Inflammatory macrophage treated with lipopolysaccharide for 4 hours (primary cell): ENCODE data around the gene TMEM143.

Source experiments
- DNase-seq: peaks from one replicate; pipeline ENCODE4 v3.0.0-alpha.2; 2020

TMEM143 gene

GRCh38 chr19:48354332-48354992 is 9.3 kb downstream of the TMEM143 start:
- no peak for DNase-seq

GRCh38 chr19:48353677-48354076 is 10.1 kb downstream of the TMEM143 start:
- DNase-seq = no peak

- DNase-seq = peak; percentile 70
Measured at GRCh38 chr19:48351341-48351752, 12.4 kb downstream of the TMEM143 start.

GRCh38 chr19:48350856-48351255 is 12.9 kb downstream of the TMEM143 start:
- no peak for DNase-seq

- DNase-seq = no peak
Measured at GRCh38 chr19:48348737-48349136, 15.0 kb downstream of the TMEM143 start.

- DNase-seq = no peak
Measured at GRCh38 chr19:48348045-48348444, 15.7 kb downstream of the TMEM143 start.

GRCh38 chr19:48346191-48346590 is 17.5 kb downstream of the TMEM143 start:
- DNase-seq = no peak

- no peak for DNase-seq
Measured at GRCh38 chr19:48344892-48345291, 18.8 kb downstream of the TMEM143 start.

GRCh38 chr19:48342841-48343540 is 20.7 kb downstream of the TMEM143 start:
- no peak for DNase-seq

- no peak for DNase-seq
Measured at GRCh38 chr19:48342414-48342738, 21.4 kb downstream of the TMEM143 start.

GRCh38 chr19:48341515-48342413 is 22.0 kb downstream of the TMEM143 start:
- DNase-seq = no peak

GRCh38 chr19:48340995-48341394 is 22.7 kb downstream of the TMEM143 start:
- no peak for DNase-seq

- DNase-seq = no peak
Measured at GRCh38 chr19:48338802-48339503, 24.8 kb downstream of the TMEM143 start.

GRCh38 chr19:48338253-48338755 is 25.4 kb downstream of the TMEM143 start:
- no peak for DNase-seq

- DNase-seq = peak; percentile 92
Measured at GRCh38 chr19:48333467-48334384, 30.0 kb downstream of the TMEM143 start.

GRCh38 chr19:48332662-48333466 is 30.9 kb downstream of the TMEM143 start:
- peak; percentile 96 for DNase-seq

- no peak for DNase-seq
Measured at GRCh38 chr19:48332351-48332661, 31.4 kb downstream of the TMEM143 start.

- peak; percentile 71 for DNase-seq
Measured at GRCh38 chr19:48330012-48330681, 33.6 kb downstream of the TMEM143 start.

GRCh38 chr19:48329167-48329891 is 34.4 kb downstream of the TMEM143 start:
- DNase-seq = peak; percentile 68
